ENCODE measurements around the gene PPP1R1C.

The PPP1R1C gene

DNA sequence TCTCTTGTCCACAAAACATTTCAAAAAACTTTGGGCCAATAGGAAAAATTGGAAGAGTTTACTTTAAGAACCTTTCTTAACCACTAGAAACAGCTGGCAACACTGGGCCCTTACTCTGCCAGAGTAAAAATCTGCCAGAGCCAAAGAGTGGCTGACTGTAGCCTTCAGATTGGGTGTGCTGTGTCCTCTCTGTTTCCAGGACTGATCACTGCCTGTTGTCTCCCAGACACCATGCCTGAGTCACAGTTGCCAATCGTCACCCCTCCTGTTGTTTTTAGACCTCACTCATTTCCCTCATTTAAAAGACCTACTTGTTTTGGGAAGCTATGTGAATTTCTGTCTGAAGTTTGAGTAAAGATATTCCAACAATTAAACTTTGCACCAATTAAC is 159.1 kb downstream of the PPP1R1C start:
- Histone ChIP-seq H3K9me3 (ENCODE audit: severe bottlenecking) (no peaks in the 10 kb centered on the region), H3K27me3 (ENCODE audit: insufficient read depth, low read depth, severe bottlenecking) (no peaks in the 10 kb centered on the region), H3K27ac (no peak overlapping the region), H3K36me3 (no peaks in the 10 kb centered on the region), H3K4me3 (ENCODE audit: low read depth, low read length) (no peak overlapping the region)
- TF ChIP-seq, protein P1, sequence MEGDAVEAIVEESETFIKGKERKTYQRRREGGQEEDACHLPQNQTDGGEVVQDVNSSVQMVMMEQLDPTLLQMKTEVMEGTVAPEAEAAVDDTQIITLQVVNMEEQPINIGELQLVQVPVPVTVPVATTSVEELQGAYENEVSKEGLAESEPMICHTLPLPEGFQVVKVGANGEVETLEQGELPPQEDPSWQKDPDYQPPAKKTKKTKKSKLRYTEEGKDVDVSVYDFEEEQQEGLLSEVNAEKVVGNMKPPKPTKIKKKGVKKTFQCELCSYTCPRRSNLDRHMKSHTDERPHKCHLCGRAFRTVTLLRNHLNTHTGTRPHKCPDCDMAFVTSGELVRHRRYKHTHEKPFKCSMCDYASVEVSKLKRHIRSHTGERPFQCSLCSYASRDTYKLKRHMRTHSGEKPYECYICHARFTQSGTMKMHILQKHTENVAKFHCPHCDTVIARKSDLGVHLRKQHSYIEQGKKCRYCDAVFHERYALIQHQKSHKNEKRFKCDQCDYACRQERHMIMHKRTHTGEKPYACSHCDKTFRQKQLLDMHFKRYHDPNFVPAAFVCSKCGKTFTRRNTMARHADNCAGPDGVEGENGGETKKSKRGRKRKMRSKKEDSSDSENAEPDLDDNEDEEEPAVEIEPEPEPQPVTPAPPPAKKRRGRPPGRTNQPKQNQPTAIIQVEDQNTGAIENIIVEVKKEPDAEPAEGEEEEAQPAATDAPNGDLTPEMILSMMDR (IDR thresholded peaks at IDR 0.05; ENCODE audit: low read depth, low read length) = no peak
- no peak for DNase-seq

DNA sequence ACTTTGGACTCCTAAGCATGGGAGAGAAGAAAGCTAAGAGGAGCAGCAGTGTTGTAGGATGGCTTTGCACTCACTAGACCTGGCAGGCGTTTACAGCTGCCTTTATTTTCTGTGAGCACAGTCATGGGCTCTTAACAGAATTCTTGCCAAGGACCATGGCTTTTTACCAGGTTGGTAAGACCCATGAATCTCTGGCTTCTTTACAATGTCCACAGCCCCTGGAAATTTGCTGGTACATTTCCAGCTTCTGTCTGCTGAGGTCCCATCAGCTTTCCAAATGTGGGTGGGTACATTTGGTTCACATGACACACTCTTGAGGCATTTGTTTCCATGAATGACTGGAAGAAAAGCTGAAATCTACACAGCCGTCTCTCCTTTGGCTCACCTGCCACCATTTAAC is 162.7 kb downstream of the PPP1R1C start:
- Histone ChIP-seq H3K9me3 (ENCODE audit: severe bottlenecking) (no peaks in the 10 kb centered on the region), H3K27ac (no peak overlapping the region), H3K36me3 (no peaks in the 10 kb centered on the region), H3K4me3 (ENCODE audit: low read depth, low read length) (no peak overlapping the region), H3K27me3 (ENCODE audit: insufficient read depth, low read depth, severe bottlenecking) (no peaks in the 10 kb centered on the region)
- TF ChIP-seq, protein P1 (IDR thresholded peaks at IDR 0.05; ENCODE audit: low read depth, low read length) = no peak
- no peak for DNase-seq

DNA sequence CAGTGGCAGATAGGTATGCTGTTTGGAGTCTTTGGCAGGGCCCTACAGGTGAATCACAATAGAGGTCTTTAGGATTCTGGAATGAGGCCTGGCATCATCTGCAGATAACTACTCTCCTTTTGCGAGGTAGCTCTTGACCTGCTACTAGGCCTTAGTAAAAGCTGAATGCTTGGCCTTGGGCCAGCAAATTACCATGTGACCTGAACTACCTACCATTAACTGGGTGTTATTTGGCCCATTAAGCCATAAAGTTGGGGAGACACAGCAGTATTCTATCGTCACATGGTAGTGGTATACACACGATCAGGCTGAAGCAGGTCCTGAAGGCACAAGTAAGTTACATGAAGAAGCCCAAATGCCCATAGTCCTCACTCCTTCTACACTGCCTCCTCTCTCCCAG is 178.2 kb downstream of the PPP1R1C start:
- no peak for DNase-seq
- TF ChIP-seq, protein P1 (IDR thresholded peaks at IDR 0.05; ENCODE audit: low read depth, low read length) = no peak
- Histone ChIP-seq H3K36me3 (no peaks in the 10 kb centered on the region), H3K27me3 (ENCODE audit: insufficient read depth, low read depth, severe bottlenecking) (no peaks in the 10 kb centered on the region), H3K9me3 (ENCODE audit: severe bottlenecking) (no peaks in the 10 kb centered on the region), H3K4me3 (ENCODE audit: low read depth, low read length) (no peak overlapping the region), H3K27ac (no peak overlapping the region)

DNA sequence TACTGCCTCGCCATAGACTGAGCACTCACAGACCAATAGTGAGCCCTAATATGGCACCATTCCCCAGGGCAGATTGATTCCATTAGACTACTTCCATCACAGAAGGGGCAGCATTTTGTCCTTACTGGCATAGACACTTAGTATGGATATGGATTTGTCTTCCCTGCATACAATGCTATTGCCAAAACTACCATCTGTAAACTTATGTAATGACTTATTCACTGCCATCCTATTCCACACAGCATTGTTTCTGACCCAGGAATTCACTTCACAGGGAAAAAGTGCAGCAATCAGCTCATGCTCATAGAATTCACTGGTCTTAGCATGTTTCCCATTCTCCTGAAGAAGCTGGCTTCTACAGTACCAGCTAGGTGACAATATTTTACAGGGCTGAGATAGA is 179.0 kb downstream of the PPP1R1C start:
- no peak for DNase-seq
- TF ChIP-seq, protein P1 (IDR thresholded peaks at IDR 0.05; ENCODE audit: low read depth, low read length) = no peak
- Histone ChIP-seq H3K27ac (no peak overlapping the region), H3K9me3 (ENCODE audit: severe bottlenecking) (no peaks in the 10 kb centered on the region), H3K4me3 (ENCODE audit: low read depth, low read length) (no peak overlapping the region), H3K27me3 (ENCODE audit: insufficient read depth, low read depth, severe bottlenecking) (no peaks in the 10 kb centered on the region), H3K36me3 (no peaks in the 10 kb centered on the region)

DNA sequence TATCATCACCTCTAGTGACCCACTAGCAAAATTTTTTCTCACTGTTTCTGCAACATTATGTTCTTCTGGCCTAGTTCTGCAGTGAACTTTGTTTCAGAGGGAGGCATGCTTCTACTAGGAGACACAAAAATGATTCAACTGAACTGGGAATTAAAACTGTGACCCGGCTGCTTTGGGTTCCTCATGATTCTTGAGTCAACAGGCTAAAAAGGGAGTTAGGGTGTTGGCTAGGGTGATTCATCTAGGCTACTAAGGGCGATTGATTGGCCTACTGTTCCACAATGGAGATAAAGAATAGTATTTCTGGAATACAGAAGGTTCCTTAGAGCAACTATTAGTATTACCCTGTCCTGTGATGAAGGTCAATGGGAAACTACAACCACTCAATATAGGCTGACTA is 179.5 kb downstream of the PPP1R1C start:
- H3K27ac ChIP-seq = no peak overlapping the region
- DNase-seq = no peak
- no peaks in the 10 kb centered on the region for H3K36me3 ChIP-seq
- no peaks in the 10 kb centered on the region for H3K9me3 ChIP-seq (ENCODE audit: severe bottlenecking)
- TF ChIP-seq, protein P1 (IDR thresholded peaks at IDR 0.05; ENCODE audit: low read depth, low read length) = no peak
- H3K27me3 ChIP-seq (ENCODE audit: insufficient read depth, low read depth, severe bottlenecking) = no peaks in the 10 kb centered on the region
- H3K4me3 ChIP-seq (ENCODE audit: low read depth, low read length) = no peak overlapping the region

DNA sequence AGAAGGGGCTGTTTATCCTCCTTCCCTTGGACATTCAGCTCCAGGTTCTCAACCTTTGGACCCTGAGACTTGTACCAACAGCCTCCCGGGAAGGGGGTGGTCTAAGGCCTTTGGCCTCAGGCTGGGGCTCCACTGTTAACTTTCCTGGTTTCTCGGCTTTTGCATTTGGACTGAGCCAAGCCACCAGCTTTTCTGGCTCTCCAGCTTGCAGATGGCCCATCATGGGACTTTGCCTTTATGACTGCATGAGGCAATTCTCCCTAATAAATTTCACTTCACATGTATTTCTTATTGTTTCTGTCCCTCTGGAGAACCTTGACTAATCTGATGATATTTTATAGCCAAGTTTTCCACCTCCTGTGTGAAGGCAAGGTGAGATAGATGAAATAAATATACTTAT is 180.8 kb downstream of the PPP1R1C start:
- Histone ChIP-seq H3K4me3 (ENCODE audit: low read depth, low read length) (no peak overlapping the region), H3K27me3 (ENCODE audit: insufficient read depth, low read depth, severe bottlenecking) (no peaks in the 10 kb centered on the region)
- TF ChIP-seq, protein P1 (IDR thresholded peaks at IDR 0.05; ENCODE audit: low read depth, low read length) = no peak

More for the DNA sequence above, 180.8 kb downstream of the PPP1R1C start:
- no peak for DNase-seq
- no peak overlapping the region for H3K27ac ChIP-seq
- H3K9me3 ChIP-seq (ENCODE audit: severe bottlenecking) = no peaks in the 10 kb centered on the region
- no peaks in the 10 kb centered on the region for H3K36me3 ChIP-seq

Data from WERI-Rb-1 (cell line).